Inferior parietal cortex (tissue), 1 donor: ENCODE data around the gene PHB1.
"Not testable (repeated sequence)": the region's sequence is repeated elsewhere in the genome, so short reads cannot be mapped to it uniquely, and the experiment has no call there.

Source experiments
- DNase-seq: peaks from one replicate; pipeline ENCODE4 v3.0.0-alpha.2; 2016; ENCODE audit errors: extremely low spot score

Gene PHB1

GRCh38 chr17:49381033-49381432, 33.6 kb downstream of the PHB1 start:
- DNase-seq = no peak

GRCh38 chr17:49379926-49380325, 34.8 kb downstream of the PHB1 start:
- DNase-seq = no peak

GRCh38 chr17:49378311-49378710, 36.4 kb downstream of the PHB1 start:
- no peak for DNase-seq

GRCh38 chr17:49375544-49375943, 39.1 kb downstream of the PHB1 start:
- DNase-seq = no peak

- no peak for DNase-seq
Observed at GRCh38 chr17:49373115-49373514, 41.6 kb downstream of the PHB1 start.

GRCh38 chr17:49372425-49372824, 42.3 kb downstream of the PHB1 start:
- no peak for DNase-seq

GRCh38 chr17:49370971-49371834, 43.5 kb downstream of the PHB1 start:
- no peak for DNase-seq

GRCh38 chr17:49369760-49370159, 44.9 kb downstream of the PHB1 start:
- DNase-seq = no peak

GRCh38 chr17:49369089-49369488, 45.6 kb downstream of the PHB1 start:
- no peak for DNase-seq

GRCh38 chr17:49365667-49366066, 49.0 kb downstream of the PHB1 start:
- DNase-seq = peak; percentile 61

GRCh38 chr17:49365126-49365525, 49.6 kb downstream of the PHB1 start:
- DNase-seq = not testable (repeated sequence)

GRCh38 chr17:49364119-49364518, 50.6 kb downstream of the PHB1 start:
- no peak for DNase-seq

GRCh38 chr17:49363251-49363650, 51.4 kb downstream of the PHB1 start:
- DNase-seq = no peak

GRCh38 chr17:49362723-49363117, 52.0 kb downstream of the PHB1 start:
- no peak for DNase-seq

GRCh38 chr17:49361902-49362722, 52.6 kb downstream of the PHB1 start, which contains the start of gene ZNF652:
Gene ZNF652 (minus strand): TSS chr17:49362250. CDS start chr17:49317725, 44,525 bp downstream.
- DNase-seq = peak; percentile 72

GRCh38 chr17:49361129-49361901, 53.4 kb downstream of the PHB1 start:
- peak; percentile 55 for DNase-seq

GRCh38 chr17:49360796-49361128, 53.9 kb downstream of the PHB1 start:
- DNase-seq = no peak

GRCh38 chr17:49359990-49360795, 54.5 kb downstream of the PHB1 start:
- DNase-seq = no peak

GRCh38 chr17:49358641-49359247, 55.9 kb downstream of the PHB1 start:
- peak; percentile 32 for DNase-seq

GRCh38 chr17:49357516-49357915, 57.2 kb downstream of the PHB1 start:
- no peak for DNase-seq

- DNase-seq = no peak
Observed at GRCh38 chr17:49356320-49356719, 58.4 kb downstream of the PHB1 start.
